Stimulated activated effector memory CD8-positive, alpha-beta T cell treated with anti-CD3 and anti-CD28 coated beads, Interleukin-12 subunit alpha, Interleukin-12 subunit beta, amount 100 ng/mL, for 72 hours (primary cell): ENCODE data around the gene HSD11B1.
"Not testable (repeated sequence)": the region's sequence is repeated elsewhere in the genome, so short reads cannot be mapped to it uniquely, and the experiment has no call there.

Experiments
- ATAC-seq: fragments of 150-1000 bp; cut with Tn5 transposase; 2 replicates; pipeline ENCODE4 v1.10.0; 2021
- DNase-seq, 2 donors: peaks; one replicate each; pipeline ENCODE4 v3.0.0; 2021 to 2022; ENCODE audit warnings: low spot score in 2 of 2
- H3K27ac Mint-ChIP-seq: one replicate; pipeline ENCODE4 v1.8.0; 2022; ENCODE audit warnings: mild to moderate bottlenecking, mixed read lengths
- H3K36me3 Mint-ChIP-seq: one replicate; pipeline ENCODE4 v1.8.0; 2022; ENCODE audit warnings: mild to moderate bottlenecking, mixed read lengths
- H3K4me1 Mint-ChIP-seq: one replicate; pipeline ENCODE4 v1.8.0; 2022; ENCODE audit warnings: mixed read lengths
- H3K4me3 Mint-ChIP-seq: one replicate; pipeline ENCODE4 v1.8.0; 2022; ENCODE audit warnings: mild to moderate bottlenecking, mixed read lengths
- H3K9me3 Mint-ChIP-seq: one replicate; pipeline ENCODE4 v1.8.0; 2022; ENCODE audit warnings: mixed read lengths

Gene HSD11B1

DNA sequence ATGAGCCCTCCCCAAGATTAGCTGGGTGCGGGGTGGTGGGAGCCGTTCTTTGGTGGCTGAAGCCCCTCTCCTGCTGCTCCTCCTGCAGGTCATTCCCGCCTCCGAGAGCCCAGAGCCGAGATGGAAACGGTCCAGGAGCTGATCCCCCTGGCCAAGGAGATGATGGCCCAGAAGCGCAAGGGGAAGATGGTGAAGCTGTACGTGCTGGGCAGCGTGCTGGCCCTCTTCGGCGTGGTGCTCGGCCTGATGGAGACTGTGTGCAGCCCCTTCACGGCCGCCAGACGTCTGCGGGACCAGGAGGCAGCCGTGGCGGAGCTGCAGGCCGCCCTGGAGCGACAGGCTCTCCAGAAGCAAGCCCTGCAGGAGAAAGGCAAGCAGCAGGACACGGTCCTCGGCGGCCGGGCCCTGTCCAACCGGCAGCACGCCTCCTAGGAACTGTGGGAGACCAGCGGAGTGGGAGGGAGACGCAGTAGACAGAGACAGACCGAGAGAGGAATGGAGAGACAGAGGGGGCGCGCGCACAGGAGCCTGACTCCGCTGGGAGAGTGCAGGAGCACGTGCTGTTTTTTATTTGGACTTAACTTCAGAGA, 29.0 kb upstream of the HSD11B1 start:
- Mint-ChIP-seq H3K9me3 (peaks cover 4% of the 10 kb centered on the region), H3K4me3 (peak overlapping the region; percentile 70), H3K36me3 (peaks cover 5% of the 10 kb centered on the region), H3K27ac (peak overlapping the region; percentile 32), H3K4me1 (peaks cover 50% of the 10 kb centered on the region)
- ATAC-seq, result no peak
- DNase-seq, result no peak

DNA sequence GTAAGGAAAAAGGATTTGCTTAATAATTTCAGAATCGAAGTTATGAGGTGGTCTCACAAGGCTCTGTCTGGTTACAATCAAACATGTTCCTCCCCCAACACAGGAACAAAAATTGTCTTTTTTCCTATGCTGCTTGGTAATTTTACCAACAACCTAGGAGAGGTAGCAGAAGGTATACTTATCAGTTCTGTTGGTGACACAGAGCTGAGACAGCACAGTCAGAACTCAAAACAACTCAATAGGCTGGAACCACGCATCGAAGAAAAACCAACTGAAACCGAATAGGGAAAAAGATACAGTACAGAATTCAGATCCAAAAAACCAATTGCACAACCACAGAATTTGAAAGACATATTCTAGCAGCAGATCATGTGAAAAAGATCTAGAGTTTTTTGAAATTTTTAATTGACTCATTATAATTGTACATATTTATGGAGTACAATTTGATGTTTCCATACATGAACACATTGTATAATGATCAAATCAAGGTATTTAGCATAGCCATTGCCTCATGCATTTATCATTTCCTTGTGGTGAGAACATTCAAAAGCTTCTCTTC, 25.6 kb upstream of the HSD11B1 start:
- ATAC-seq (peak; percentile 66), DNase-seq (no peak)
- no peaks in the 10 kb centered on the region for H3K36me3 Mint-ChIP-seq
- no peak overlapping the region for H3K27ac Mint-ChIP-seq
- peaks cover 21% of the 10 kb centered on the region for H3K4me1 Mint-ChIP-seq
- H3K4me3 Mint-ChIP-seq, result no peak overlapping the region
- H3K9me3 Mint-ChIP-seq, result no peaks in the 10 kb centered on the region

DNA sequence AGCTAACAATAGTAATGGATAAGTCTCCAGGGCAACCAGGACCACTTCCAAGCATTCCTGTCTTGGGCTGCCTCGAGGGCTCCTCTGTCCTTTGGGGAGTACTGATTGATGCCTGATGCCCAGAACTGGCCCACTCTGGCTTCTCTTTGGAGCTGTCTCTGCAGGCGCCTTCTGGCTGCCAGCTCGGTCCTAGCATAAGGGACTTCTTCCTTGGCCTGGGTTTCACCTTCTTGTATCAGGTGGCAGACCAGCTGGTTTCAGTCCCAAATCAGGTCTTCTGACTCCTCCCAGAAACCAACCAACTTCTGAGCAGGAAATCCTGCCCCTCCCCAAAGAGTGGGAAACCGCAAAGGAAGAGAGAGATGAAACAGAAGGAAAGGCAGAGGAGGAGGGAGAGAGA, 18.8 kb upstream of the HSD11B1 start:
- Mint-ChIP-seq H3K4me3 (peak overlapping the region; percentile 15), H3K9me3 (no peaks in the 10 kb centered on the region), H3K36me3 (no peaks in the 10 kb centered on the region), H3K27ac (peak overlapping the region; percentile 77), H3K4me1 (peaks cover 16% of the 10 kb centered on the region)
- DNase-seq (no peak), ATAC-seq (peak; percentile 61)

DNA sequence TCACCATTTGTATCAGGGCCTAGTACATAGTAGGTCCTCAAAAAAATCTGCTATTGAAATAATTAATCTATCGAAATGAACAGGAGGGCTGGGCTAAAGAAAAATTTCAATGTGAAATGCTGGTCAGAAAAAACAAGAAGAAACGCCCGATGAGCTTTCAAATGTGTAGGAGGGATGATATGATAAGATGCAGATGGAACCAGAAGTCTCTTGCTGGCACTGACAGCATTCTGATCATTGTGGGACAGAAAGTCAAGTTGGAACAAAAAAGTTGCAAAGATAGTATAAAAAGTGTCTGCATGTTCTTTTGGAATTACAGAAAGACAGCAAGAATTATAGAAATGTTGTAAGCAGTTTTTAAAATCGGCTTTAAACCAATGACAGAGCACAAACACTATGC, 18.3 kb upstream of the HSD11B1 start:
- Mint-ChIP-seq H3K4me1 (peaks cover 16% of the 10 kb centered on the region), H3K27ac (peak overlapping the region; percentile 77), H3K4me3 (peak overlapping the region; percentile 15)

DNA sequence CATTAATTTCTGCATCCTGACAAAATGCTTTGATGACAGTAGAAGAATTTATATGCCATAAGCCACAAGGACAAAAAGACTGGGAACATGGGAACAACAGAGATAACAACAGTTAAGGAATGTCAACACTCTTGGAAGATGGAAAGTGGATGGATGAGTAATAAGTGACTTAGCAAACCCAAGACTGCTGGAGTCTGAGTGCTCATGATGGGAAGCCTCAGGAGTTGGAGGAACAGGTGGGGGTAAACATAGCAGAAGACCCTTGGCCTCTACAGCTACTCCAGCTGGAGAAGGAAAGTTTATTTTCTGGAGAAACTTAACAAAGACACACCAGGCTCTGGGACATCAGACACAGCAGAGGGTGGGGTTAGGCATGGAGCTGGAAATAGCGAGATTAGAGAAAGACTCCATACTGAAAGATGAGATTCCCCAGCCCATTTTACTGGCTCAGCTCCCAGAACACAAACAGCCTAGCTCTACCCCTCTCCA, 15.9 kb upstream of the HSD11B1 start:
- Mint-ChIP-seq H3K4me3 (no peak overlapping the region), H3K36me3 (no peaks in the 10 kb centered on the region), H3K4me1 (peaks cover 26% of the 10 kb centered on the region), H3K27ac (no peak overlapping the region), H3K9me3 (no peaks in the 10 kb centered on the region)
- DNase-seq, result no peak
- ATAC-seq, result no peak

More for the DNA sequence above, 18.3 kb upstream of the HSD11B1 start:
- DNase-seq, result no peak
- Mint-ChIP-seq H3K36me3 (no peaks in the 10 kb centered on the region), H3K9me3 (no peaks in the 10 kb centered on the region)
- ATAC-seq, result no peak

DNA sequence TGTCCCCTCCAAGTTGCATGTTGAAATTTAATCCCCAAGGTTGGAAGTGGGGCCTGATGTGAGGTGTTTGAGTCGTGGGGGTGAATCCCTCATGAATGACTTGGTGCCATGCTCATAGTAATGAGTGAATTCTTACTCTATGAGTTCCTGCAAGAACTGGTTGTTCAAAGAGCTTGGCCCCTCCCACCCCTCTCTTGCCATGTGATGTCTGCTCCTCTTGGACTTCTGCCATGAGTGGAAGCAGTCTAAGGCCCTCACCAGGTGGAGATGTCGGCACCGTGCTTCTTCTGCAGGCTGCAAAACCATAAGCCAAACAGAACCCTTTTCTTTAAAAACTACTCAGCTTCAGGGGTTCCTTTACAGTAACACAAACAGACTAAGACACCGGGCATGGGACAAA, 15.2 kb upstream of the HSD11B1 start:
- H3K36me3 Mint-ChIP-seq, result no peaks in the 10 kb centered on the region
- DNase-seq, result no peak
- ATAC-seq, result no peak
- no peak overlapping the region for H3K27ac Mint-ChIP-seq
- no peaks in the 10 kb centered on the region for H3K9me3 Mint-ChIP-seq
- no peak overlapping the region for H3K4me3 Mint-ChIP-seq
- H3K4me1 Mint-ChIP-seq, result peaks cover 27% of the 10 kb centered on the region

DNA sequence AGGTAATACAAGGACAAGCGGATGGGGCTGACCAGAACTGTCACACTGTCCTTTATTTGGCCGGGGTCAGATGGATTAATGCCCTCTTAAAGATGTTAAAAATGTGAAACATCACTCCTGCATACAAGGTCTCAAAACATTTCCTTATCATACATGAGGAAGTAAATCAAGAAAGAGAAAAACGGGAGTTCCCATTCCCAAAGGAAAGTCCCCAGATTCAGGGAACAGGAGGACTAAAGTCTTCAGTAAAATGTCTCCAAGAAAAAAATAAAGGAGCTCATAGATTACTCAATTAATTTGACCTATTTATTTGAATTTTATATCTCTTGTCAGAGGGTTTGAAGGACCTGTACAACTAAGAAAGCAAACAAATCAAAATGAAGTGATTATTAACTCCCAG, 13.4 kb upstream of the HSD11B1 start:
- ATAC-seq (no peak), DNase-seq (no peak)
- H3K4me3 Mint-ChIP-seq, result no peak overlapping the region
- H3K36me3 Mint-ChIP-seq, result no peaks in the 10 kb centered on the region
- no peak overlapping the region for H3K27ac Mint-ChIP-seq
- H3K4me1 Mint-ChIP-seq, result peaks cover 17% of the 10 kb centered on the region
- H3K9me3 Mint-ChIP-seq, result no peaks in the 10 kb centered on the region

DNA sequence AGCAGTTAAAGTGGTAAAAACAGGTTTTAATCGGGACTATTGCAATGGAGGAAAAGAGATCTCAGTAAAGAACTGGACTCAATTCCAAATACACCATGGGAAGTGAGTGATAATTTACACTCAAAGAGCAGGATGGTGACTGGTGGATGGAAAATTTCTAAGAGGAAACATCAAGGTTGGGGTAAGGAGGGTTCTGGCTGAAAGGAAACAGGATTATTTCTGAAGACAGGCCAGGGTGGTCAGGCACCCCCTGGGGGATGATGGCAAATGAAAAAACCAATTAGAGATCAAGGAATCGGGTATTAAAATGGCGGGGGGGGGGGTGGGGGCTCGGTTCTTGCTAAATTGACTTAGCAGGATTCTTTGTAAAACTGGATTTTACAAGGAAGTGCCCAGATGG, 12.3 kb upstream of the HSD11B1 start:
- Mint-ChIP-seq H3K4me1 (peaks cover 22% of the 10 kb centered on the region), H3K9me3 (no peaks in the 10 kb centered on the region)
- ATAC-seq, result no peak

DNA sequence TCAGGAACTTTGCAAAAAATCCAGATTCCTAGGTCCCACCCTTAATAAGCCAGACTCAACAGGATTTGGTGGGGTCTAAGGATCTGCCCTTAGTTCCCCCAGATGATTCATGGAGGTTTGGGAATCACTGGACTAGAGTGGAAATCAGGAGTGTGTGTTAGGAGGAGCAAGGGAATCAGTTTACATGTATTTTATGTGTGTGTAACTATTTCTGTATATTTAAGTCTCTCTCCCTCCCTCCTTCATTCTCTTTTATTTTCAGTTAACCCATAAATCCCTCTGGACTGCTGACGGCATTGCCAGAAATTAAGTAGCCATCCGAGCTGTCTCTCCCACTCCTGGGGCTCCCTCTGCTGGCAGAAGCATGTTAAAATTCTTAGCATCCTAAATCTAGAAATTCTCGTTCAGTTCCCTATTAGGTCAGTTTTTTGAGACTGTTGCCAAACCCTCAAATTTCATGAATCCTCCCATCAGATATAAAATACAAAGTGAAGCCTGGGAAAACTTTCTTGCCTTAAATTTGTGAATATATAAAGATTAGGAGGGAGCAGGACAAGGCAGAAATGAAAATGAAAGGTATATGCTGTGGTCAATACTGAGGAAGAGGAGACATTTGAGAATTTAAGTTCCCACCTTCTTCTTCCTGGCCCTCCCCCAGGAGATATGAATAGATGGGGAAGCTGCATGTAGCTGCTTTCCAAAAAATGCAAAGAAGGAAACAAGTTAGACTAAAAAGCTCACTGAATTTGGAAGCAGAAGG, 11.7 kb upstream of the HSD11B1 start:
- no peaks in the 10 kb centered on the region for H3K36me3 Mint-ChIP-seq
- H3K9me3 Mint-ChIP-seq, result no peaks in the 10 kb centered on the region
- no peak overlapping the region for H3K4me3 Mint-ChIP-seq
- H3K4me1 Mint-ChIP-seq, result peaks cover 24% of the 10 kb centered on the region
- ATAC-seq, result peak; percentile 79
- peak overlapping the region; percentile 69 for H3K27ac Mint-ChIP-seq
- DNase-seq, result peak; percentile 63 to 84

More for the DNA sequence above, 12.3 kb upstream of the HSD11B1 start:
- peak in 1 of 2 donors; percentile 34 for DNase-seq
- Mint-ChIP-seq H3K27ac (peak overlapping the region; percentile 69), H3K4me3 (no peak overlapping the region), H3K36me3 (no peaks in the 10 kb centered on the region)

DNA sequence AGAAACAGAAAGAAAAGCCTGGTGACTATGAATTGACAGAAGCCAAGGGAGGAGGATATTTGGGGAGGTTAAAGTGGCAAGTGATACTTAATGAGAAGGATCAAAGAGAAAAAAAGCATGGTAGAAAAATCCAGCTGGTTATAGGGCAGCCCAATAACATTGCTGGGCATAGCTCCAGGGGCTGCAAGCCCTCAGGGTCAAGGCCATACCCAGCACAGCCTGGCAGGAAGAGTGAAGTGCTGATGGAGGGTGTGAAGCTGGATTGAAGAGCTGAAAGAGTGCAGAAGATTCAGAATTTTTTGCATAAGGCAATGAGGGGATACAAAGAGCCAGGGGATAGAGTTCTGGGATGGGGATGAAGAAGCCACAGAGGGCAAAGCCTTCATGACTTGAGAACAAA, 8.0 kb upstream of the HSD11B1 start:
- H3K4me3 Mint-ChIP-seq, result no peak overlapping the region
- DNase-seq (peak in 1 of 2 donors; percentile 23), ATAC-seq (no peak)
- H3K9me3 Mint-ChIP-seq, result no peaks in the 10 kb centered on the region
- H3K27ac Mint-ChIP-seq, result no peak overlapping the region
- H3K36me3 Mint-ChIP-seq, result no peaks in the 10 kb centered on the region
- peaks cover 24% of the 10 kb centered on the region for H3K4me1 Mint-ChIP-seq

DNA sequence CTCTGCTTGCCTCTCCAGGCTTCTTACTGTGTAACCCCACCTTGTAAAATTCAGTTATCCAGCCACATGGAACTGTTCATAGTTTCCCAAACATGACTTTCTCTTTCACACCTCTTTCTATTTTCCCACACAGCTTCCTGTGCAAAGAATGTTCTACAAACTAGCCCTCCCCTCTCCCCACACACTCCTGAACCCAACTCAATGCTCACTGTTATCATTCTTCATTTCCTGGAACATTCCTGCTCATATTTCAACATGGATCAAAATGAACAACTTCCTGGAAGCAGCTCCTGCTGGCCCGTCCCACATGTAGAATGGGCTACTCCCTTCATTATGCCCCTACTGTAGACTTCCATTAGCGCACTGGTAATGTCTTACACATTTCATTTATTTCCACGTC, 7.5 kb upstream of the HSD11B1 start:
- Mint-ChIP-seq H3K4me3 (no peak overlapping the region), H3K4me1 (peaks cover 22% of the 10 kb centered on the region), H3K36me3 (no peaks in the 10 kb centered on the region), H3K9me3 (no peaks in the 10 kb centered on the region), H3K27ac (no peak overlapping the region)
- DNase-seq, result peak in 1 of 2 donors; percentile 17
- no peak for ATAC-seq

DNA sequence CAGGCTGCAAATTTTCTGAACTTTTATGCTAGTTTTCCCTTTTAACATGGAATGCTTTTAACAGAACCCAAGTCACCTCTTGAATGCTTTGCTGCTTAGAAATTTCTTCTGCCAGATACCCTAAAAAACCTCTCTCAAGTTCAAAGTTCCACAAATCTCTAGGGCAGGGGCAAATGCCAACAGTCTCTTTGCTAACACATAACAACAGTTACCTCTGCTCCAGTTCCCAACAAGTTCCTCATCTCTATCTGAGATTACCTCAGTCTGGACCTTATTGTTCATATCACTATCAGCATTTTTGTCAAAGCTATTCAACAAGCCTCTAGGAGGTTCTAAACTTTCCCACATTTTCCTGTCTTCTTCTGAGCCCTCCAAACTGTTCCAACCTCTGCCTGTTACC, 4.0 kb upstream of the HSD11B1 start:
- not testable (repeated sequence) for H3K4me3 Mint-ChIP-seq, H3K36me3 Mint-ChIP-seq, DNase-seq, ATAC-seq, H3K27ac Mint-ChIP-seq, H3K9me3 Mint-ChIP-seq
- H3K4me1 Mint-ChIP-seq, result peaks cover 23% of the 10 kb centered on the region

DNA sequence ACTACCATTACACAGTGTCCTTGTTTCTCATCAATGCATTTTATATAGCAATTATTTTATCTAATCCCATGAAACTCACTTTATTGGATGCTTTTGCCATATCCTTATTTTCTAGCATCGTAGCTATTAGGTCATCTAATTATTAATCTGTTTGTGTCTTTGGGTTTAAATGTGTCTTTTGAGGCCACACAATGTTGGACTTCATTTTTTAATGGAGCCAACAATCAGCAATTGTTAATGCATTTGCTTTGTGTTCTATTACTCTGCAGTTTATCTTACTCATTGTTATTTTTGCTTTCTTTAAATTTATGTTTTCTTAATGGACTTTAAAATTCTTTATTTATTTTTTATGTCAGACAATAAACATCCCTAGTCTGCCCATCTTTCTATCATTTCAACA, 1.8 kb upstream of the HSD11B1 start:
- H3K4me3 Mint-ChIP-seq, result no peak overlapping the region
- ATAC-seq (no peak), DNase-seq (no peak)
- peaks cover 10% of the 10 kb centered on the region for H3K4me1 Mint-ChIP-seq
- no peaks in the 10 kb centered on the region for H3K36me3 Mint-ChIP-seq
- H3K27ac Mint-ChIP-seq, result no peak overlapping the region
- H3K9me3 Mint-ChIP-seq, result no peaks in the 10 kb centered on the region

DNA sequence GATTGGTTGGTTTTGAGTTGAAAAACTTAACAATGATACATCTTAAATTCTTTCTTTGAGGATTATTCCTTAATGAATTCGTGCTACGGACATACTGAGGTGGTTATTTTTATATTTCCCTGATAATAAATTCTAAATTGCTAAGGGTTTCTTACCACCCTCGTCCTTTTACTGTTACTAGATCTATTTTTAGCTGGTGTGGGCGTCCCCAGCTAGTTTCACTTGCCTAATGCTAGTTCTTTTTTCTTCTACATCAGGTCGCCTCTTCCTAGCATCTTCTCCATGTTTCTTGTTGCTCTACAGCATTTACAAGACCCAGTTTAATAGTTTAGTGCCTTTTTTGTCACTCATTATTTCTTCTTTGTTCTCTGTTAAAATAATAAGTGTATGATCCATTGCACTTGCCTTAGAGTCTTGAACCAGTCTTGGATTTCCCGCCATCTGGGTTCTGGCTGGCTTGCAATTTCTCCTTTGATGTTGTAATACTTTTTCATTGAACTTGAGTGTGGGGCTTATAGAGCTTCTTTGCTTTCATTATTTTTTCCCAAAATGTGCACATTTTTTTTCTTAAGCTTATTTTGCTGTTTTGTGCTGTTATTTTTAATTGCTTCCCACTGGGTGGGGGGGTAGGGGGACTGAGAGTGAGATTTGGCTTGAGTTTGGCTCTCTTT, 677 bp upstream of the HSD11B1 start:
- Mint-ChIP-seq H3K36me3 (no peaks in the 10 kb centered on the region), H3K27ac (peak overlapping the region; percentile 30), H3K9me3 (no peaks in the 10 kb centered on the region), H3K4me1 (peaks cover 10% of the 10 kb centered on the region), H3K4me3 (peak overlapping the region; percentile 29)
- DNase-seq, result no peak
- no peak for ATAC-seq

DNA sequence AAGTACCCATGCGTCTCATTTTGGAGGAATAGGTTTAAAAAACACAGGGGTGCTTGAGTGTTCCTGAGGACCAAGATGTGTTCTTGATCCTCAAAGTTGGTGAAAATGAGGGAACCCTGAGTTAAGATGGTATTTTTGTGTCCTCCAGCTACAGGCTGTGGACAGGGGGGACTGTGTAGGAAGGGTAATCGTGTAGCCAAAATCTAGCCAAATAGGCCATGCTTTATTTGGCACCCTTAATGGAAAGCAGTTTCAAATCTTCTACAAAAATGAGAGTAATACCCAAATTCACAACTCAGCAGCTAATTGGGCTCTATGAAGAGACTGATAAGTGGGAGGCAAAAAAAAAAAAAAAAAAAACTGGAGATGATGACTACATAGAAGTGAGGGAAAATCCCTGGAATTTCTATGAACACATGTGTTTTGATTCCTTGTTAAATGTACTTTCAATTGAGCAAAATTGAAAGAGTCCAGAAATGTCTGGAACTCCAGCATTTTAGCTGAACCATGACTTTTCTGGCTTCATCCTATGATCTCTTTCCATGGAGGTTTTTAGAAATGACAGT, 470 bp downstream of the HSD11B1 start:
- peaks cover 17% of the 10 kb centered on the region for H3K4me1 Mint-ChIP-seq
- H3K9me3 Mint-ChIP-seq, result no peaks in the 10 kb centered on the region
- DNase-seq, result peak in 1 of 2 donors; percentile 30
- ATAC-seq, result no peak
- H3K4me3 Mint-ChIP-seq, result peak overlapping the region; percentile 29
- H3K36me3 Mint-ChIP-seq, result no peaks in the 10 kb centered on the region
- no peak overlapping the region for H3K27ac Mint-ChIP-seq
